Fibroblast of lung (primary cell): Measurements from ENCODE around the gene GRID1.

ENCODE experiments used
- EZH2 ChIP-seq: IDR thresholded peaks from 2 replicates; pipeline ENCODE4 v1.5.1; 2012; ENCODE audit warnings: low read length, control low read depth, mild to moderate bottlenecking; ENCODE audit errors: missing control alignments
- TF ChIP-seq, protein P1 (sequence below), 2 donors: IDR thresholded peaks in 1 of 2; conservative IDR thresholded peaks in 1 of 2; 1 replicate in 1 of 2; 2 replicates in 1 of 2; pipeline ENCODE4 v1.5.1; 2011 to 2012; ENCODE audit warnings: low read length in 2 of 2, control low read depth in 1 of 2, inconsistent platforms in 1 of 2, low read depth in 1 of 2, mild to moderate bottlenecking in 1 of 2

- TF ChIP-seq, protein P1, sequence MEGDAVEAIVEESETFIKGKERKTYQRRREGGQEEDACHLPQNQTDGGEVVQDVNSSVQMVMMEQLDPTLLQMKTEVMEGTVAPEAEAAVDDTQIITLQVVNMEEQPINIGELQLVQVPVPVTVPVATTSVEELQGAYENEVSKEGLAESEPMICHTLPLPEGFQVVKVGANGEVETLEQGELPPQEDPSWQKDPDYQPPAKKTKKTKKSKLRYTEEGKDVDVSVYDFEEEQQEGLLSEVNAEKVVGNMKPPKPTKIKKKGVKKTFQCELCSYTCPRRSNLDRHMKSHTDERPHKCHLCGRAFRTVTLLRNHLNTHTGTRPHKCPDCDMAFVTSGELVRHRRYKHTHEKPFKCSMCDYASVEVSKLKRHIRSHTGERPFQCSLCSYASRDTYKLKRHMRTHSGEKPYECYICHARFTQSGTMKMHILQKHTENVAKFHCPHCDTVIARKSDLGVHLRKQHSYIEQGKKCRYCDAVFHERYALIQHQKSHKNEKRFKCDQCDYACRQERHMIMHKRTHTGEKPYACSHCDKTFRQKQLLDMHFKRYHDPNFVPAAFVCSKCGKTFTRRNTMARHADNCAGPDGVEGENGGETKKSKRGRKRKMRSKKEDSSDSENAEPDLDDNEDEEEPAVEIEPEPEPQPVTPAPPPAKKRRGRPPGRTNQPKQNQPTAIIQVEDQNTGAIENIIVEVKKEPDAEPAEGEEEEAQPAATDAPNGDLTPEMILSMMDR (conservative IDR thresholded peaks at IDR 0.05 in 1 of 2, IDR thresholded peaks at IDR 0.05 in 1 of 2; ENCODE audit: low read depth in 1 of 2, low read length in 2 of 2), result no peak
- TF ChIP-seq EZH2, result no peak
Measured at GRCh38 chr10:86256690-86257315, 109.8 kb downstream of the GRID1 start.
